HCT116 (cell line): ENCODE results near the gene RNASEL.

Experiments
- EGR1 ChIP-seq: IDR thresholded peaks from 2 replicates; pipeline ENCODE4 v1.6.1; 2012; ENCODE audit warnings: low read depth
- JUND ChIP-seq: IDR thresholded peaks from 2 replicates; pipeline ENCODE4 v1.6.1; 2012
- MAX ChIP-seq: IDR thresholded peaks from 2 replicates; pipeline ENCODE4 v1.6.1; 2012
- POLR2A ChIP-seq: IDR thresholded peaks from 2 replicates; pipeline ENCODE4 v1.7.0; 2011; ENCODE audit warnings: borderline replicate concordance; ENCODE audit not compliant: insufficient read depth, insufficient read length; ENCODE audit errors: extremely low read depth
- REST ChIP-seq: IDR thresholded peaks from 2 replicates; pipeline ENCODE4 v1.6.1; 2012; ENCODE audit warnings: low read depth
- SIN3A ChIP-seq: IDR thresholded peaks from 2 replicates; pipeline ENCODE4 v1.6.1; 2012; ENCODE audit warnings: low read depth
- YY1 ChIP-seq: IDR thresholded peaks from 2 replicates; pipeline ENCODE4 v1.6.1; 2011; ENCODE audit warnings: low read length, low read depth, moderate library complexity, mild to moderate bottlenecking; ENCODE audit not compliant: insufficient replicate concordance; ENCODE audit errors: extremely low read depth
- ZNF274 ChIP-seq: fragments of 200-500 bp; sonication (Bioruptor generic); IDR thresholded peaks from 2 replicates; pipeline ENCODE4 v1.6.1; 2014; ENCODE audit warnings: mild to moderate bottlenecking, low read depth, low read length, inconsistent platforms
- TF ChIP-seq, protein P1 (sequence below), 3 experiments: fragments of 200-600 bp in 1 of 3; sonication (generic) in 1 of 3; IDR thresholded peaks in 2 of 3; conservative IDR thresholded peaks in 1 of 3; 2 replicates each; pipeline ENCODE4 v1.5.1; 2012 to 2017; ENCODE audit warnings: low read depth in 2 of 3, low read length in 2 of 3, antibody characterized with exemption in 1 of 3, borderline replicate concordance in 1 of 3, control low read depth in 1 of 3, mild to moderate bottlenecking in 1 of 3, mixed read lengths in 1 of 3, mixed run types in 1 of 3, moderate library complexity in 1 of 3; ENCODE audit not compliant: insufficient read depth in 1 of 3
- TF ChIP-seq, protein P2 (sequence below): IDR thresholded peaks from 2 replicates; pipeline ENCODE4 v1.6.1; 2011; ENCODE audit warnings: mild to moderate bottlenecking, low read length, moderate library complexity; ENCODE audit not compliant: insufficient replicate concordance; ENCODE audit errors: extremely low read depth
- TF ChIP-seq, protein P3 (sequence below): IDR thresholded peaks from 2 replicates; pipeline ENCODE4 v1.6.1; 2012

DNA sequence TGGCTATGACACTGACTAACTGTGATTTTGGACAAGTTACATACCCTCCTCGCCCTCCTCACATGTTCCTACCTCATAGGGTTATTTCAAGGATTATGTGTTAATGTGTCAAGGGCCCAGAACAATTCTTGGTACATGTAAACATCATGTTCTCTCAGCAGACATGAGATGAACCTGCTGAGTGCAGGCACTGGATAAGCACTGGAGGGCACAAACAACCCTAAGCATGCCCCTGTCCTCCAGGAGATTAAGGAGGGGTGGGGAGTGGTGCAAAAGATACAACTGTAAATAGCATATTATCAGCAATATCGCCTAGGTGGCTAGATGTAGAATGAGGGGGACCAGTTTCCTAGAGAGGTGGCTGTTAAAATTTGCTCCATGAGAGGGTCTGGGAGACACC, 32.9 kb upstream of the RNASEL start:
- TF ChIP-seq, protein P1, sequence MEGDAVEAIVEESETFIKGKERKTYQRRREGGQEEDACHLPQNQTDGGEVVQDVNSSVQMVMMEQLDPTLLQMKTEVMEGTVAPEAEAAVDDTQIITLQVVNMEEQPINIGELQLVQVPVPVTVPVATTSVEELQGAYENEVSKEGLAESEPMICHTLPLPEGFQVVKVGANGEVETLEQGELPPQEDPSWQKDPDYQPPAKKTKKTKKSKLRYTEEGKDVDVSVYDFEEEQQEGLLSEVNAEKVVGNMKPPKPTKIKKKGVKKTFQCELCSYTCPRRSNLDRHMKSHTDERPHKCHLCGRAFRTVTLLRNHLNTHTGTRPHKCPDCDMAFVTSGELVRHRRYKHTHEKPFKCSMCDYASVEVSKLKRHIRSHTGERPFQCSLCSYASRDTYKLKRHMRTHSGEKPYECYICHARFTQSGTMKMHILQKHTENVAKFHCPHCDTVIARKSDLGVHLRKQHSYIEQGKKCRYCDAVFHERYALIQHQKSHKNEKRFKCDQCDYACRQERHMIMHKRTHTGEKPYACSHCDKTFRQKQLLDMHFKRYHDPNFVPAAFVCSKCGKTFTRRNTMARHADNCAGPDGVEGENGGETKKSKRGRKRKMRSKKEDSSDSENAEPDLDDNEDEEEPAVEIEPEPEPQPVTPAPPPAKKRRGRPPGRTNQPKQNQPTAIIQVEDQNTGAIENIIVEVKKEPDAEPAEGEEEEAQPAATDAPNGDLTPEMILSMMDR (IDR thresholded peaks at IDR 0.05 in 2 of 3, conservative IDR thresholded peaks at IDR 0.05 in 1 of 3; ENCODE audit: borderline replicate concordance in 1 of 3, insufficient read depth in 1 of 3, low read depth in 2 of 3, low read length in 2 of 3) = no peak
- no peak for TF ChIP-seq SIN3A
- TF ChIP-seq, protein P2, sequence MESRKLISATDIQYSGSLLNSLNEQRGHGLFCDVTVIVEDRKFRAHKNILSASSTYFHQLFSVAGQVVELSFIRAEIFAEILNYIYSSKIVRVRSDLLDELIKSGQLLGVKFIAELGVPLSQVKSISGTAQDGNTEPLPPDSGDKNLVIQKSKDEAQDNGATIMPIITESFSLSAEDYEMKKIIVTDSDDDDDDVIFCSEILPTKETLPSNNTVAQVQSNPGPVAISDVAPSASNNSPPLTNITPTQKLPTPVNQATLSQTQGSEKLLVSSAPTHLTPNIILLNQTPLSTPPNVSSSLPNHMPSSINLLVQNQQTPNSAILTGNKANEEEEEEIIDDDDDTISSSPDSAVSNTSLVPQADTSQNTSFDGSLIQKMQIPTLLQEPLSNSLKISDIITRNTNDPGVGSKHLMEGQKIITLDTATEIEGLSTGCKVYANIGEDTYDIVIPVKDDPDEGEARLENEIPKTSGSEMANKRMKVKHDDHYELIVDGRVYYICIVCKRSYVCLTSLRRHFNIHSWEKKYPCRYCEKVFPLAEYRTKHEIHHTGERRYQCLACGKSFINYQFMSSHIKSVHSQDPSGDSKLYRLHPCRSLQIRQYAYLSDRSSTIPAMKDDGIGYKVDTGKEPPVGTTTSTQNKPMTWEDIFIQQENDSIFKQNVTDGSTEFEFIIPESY = no peak
- no peak for TF ChIP-seq REST
- TF ChIP-seq JUND = no peak
- TF ChIP-seq POLR2A = no peak
- no peak for TF ChIP-seq ZNF274
- no peak for TF ChIP-seq EGR1
- TF ChIP-seq, protein P3, sequence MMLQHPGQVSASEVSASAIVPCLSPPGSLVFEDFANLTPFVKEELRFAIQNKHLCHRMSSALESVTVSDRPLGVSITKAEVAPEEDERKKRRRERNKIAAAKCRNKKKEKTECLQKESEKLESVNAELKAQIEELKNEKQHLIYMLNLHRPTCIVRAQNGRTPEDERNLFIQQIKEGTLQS = no peak
- no peak for TF ChIP-seq YY1
- no peak for TF ChIP-seq MAX
